GM12892 (cell line): ENCODE measurements around the gene GALNT7.
A peak's percentile ranks its signal among the peaks of the same experiment; 100 is the strongest.

Source experiments
- DNase-seq: peaks from one replicate; pipeline ENCODE4 v3.0.0; 2011; ENCODE audit not compliant: insufficient read length
- FAIRE-seq: peaks from 2 replicates; lab custom pipeline; 2011; peaks lifted over from hg19 to GRCh38; lab: Jason Lieb, UNC
- POLR2A ChIP-seq: IDR thresholded peaks from 2 replicates; pipeline ENCODE4 v1.6.1; 2011; ENCODE audit warnings: low read depth, low read length, control low read depth
- POLR2AphosphoS5 ChIP-seq: IDR thresholded peaks from 2 replicates; pipeline ENCODE4 v1.6.1; 2011; ENCODE audit warnings: low read depth, low read length, control low read depth
- TAF1 ChIP-seq: IDR thresholded peaks from 2 replicates; pipeline ENCODE4 v1.6.1; 2011; ENCODE audit warnings: low read depth, mild to moderate bottlenecking, control low read depth, low read length, borderline replicate concordance

The GALNT7 gene

GRCh38 chr4:173272314-173272713 is 103.7 kb downstream of the GALNT7 start:
- TF ChIP-seq POLR2AphosphoS5 (no peak), POLR2A (no peak), TAF1 (no peak)
- DNase-seq (no peak), FAIRE-seq (no peak)

GRCh38 chr4:173272996-173273395 is 104.4 kb downstream of the GALNT7 start:
- FAIRE-seq (peak; percentile 17), DNase-seq (no peak)
- TF ChIP-seq TAF1 = no peak
- no peak for TF ChIP-seq POLR2A
- TF ChIP-seq POLR2AphosphoS5 = no peak

- DNase-seq = no peak
- FAIRE-seq = no peak
- TF ChIP-seq POLR2AphosphoS5 (no peak), TAF1 (no peak), POLR2A (no peak)
Observed at GRCh38 chr4:173273941-173274340, 105.3 kb downstream of the GALNT7 start.

- FAIRE-seq = peak; percentile 9
- TF ChIP-seq POLR2AphosphoS5 (no peak), TAF1 (no peak), POLR2A (no peak)
- DNase-seq = no peak
Observed at GRCh38 chr4:173274744-173275143, 106.1 kb downstream of the GALNT7 start.

GRCh38 chr4:173275150-173275549 is 106.5 kb downstream of the GALNT7 start:
- TF ChIP-seq POLR2A (no peak), TAF1 (no peak), POLR2AphosphoS5 (no peak)
- FAIRE-seq = no peak
- DNase-seq = no peak

- FAIRE-seq (peak; percentile 44), DNase-seq (no peak)
- no peak for TF ChIP-seq TAF1
- TF ChIP-seq POLR2A = no peak
- TF ChIP-seq POLR2AphosphoS5 = no peak
Observed at GRCh38 chr4:173277340-173277739, 108.7 kb downstream of the GALNT7 start.

GRCh38 chr4:173280998-173281397 is 112.4 kb downstream of the GALNT7 start:
- DNase-seq = no peak
- no peak for FAIRE-seq
- TF ChIP-seq POLR2AphosphoS5 = no peak
- no peak for TF ChIP-seq POLR2A
- no peak for TF ChIP-seq TAF1

- TF ChIP-seq POLR2A (no peak), TAF1 (no peak), POLR2AphosphoS5 (no peak)
- DNase-seq (no peak), FAIRE-seq (no peak)
Observed at GRCh38 chr4:173281406-173282255, 113.0 kb downstream of the GALNT7 start.

GRCh38 chr4:173282256-173282562 is 113.6 kb downstream of the GALNT7 start:
- FAIRE-seq = no peak
- DNase-seq = no peak
- TF ChIP-seq POLR2AphosphoS5 (no peak), TAF1 (no peak), POLR2A (no peak)

GRCh38 chr4:173282626-173283025 is 114.0 kb downstream of the GALNT7 start:
- no peak for DNase-seq
- FAIRE-seq = no peak
- no peak for TF ChIP-seq POLR2A

- FAIRE-seq (no peak), DNase-seq (no peak)
- TF ChIP-seq POLR2AphosphoS5 (no peak), TAF1 (no peak), POLR2A (no peak)
Observed at GRCh38 chr4:173284463-173284862, 115.9 kb downstream of the GALNT7 start.

- no peak for TF ChIP-seq POLR2A
- no peak for TF ChIP-seq TAF1
- no peak for TF ChIP-seq POLR2AphosphoS5
- DNase-seq (no peak), FAIRE-seq (no peak)
Observed at GRCh38 chr4:173287486-173287885, 118.9 kb downstream of the GALNT7 start.

- TF ChIP-seq POLR2A = no peak
- FAIRE-seq = peak; percentile 60
- no peak for DNase-seq
Observed at GRCh38 chr4:173288296-173288695, 119.7 kb downstream of the GALNT7 start.
